ENCODE measurements around the gene CDKN1A.
A peak's percentile ranks its signal among the peaks of the same experiment; 100 is the strongest.

Gene CDKN1A

DNA sequence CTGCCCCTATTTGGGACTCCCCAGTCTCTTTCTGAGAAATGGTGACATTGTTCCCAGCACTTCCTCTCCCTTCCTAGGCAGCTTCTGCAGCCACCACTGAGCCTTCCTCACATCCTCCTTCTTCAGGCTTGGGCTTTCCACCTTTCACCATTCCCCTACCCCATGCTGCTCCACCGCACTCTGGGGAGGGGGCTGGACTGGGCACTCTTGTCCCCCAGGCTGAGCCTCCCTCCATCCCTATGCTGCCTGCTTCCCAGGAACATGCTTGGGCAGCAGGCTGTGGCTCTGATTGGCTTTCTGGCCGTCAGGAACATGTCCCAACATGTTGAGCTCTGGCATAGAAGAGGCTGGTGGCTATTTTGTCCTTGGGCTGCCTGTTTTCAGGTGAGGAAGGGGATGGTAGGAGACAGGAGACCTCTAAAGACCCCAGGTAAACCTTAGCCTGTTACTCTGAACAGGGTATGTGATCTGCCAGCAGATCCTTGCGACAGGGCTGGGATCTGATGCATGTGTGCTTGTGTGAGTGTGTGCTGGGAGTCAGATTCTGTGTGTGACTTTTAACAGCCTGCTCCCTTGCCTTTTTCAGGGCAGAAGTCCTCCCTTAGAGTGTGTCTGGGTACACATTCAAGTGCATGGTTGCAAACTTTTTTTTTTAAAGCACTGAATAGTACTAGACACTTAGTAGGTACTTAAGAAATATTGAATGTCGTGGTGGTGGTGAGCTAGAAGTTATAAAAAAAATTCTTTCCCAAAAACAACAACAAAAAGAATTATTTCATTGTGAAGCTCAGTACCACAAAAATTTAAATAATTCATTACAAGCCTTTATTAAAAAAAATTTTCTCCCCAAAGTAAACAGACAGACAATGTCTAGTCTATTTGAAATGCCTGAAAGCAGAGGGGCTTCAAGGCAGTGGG lies 2.1 kb upstream of the CDKN1A start:
- H3K36me3 ChIP-seq (ENCODE audit: insufficient read depth, low read length), result no peaks in the 10 kb centered on the region
- no peak overlapping the region for H2AFZ ChIP-seq (ENCODE audit: low read length)
- TF ChIP-seq, protein P1, sequence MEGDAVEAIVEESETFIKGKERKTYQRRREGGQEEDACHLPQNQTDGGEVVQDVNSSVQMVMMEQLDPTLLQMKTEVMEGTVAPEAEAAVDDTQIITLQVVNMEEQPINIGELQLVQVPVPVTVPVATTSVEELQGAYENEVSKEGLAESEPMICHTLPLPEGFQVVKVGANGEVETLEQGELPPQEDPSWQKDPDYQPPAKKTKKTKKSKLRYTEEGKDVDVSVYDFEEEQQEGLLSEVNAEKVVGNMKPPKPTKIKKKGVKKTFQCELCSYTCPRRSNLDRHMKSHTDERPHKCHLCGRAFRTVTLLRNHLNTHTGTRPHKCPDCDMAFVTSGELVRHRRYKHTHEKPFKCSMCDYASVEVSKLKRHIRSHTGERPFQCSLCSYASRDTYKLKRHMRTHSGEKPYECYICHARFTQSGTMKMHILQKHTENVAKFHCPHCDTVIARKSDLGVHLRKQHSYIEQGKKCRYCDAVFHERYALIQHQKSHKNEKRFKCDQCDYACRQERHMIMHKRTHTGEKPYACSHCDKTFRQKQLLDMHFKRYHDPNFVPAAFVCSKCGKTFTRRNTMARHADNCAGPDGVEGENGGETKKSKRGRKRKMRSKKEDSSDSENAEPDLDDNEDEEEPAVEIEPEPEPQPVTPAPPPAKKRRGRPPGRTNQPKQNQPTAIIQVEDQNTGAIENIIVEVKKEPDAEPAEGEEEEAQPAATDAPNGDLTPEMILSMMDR (IDR thresholded peaks at IDR 0.05; ENCODE audit: low read length), result no peak
- no peak for TF ChIP-seq EZH2 (IDR thresholded peaks at IDR 0.05; ENCODE audit: borderline replicate concordance, low read length)
- no peaks in the 10 kb centered on the region for H3K9me2 ChIP-seq (ENCODE audit: low read depth, low read length)
- H3K27me3 ChIP-seq (ENCODE audit: insufficient read depth, low read length), result no peaks in the 10 kb centered on the region
- no peak overlapping the region for H3K9ac ChIP-seq (ENCODE audit: low read length)
- H3K9me3 ChIP-seq (ENCODE audit: low read length), result no peaks in the 10 kb centered on the region
- H3K4me3 ChIP-seq (ENCODE audit: low read depth, low read length, poor library complexity, severe bottlenecking), result no peak overlapping the region
- H3K4me2 ChIP-seq (ENCODE audit: low read length), result no peak overlapping the region
- H3F3A ChIP-seq (ENCODE audit: insufficient read depth, low read length), result 0 out of 2 replicates have a peak, but pooled peaks cover 3% of the 10 kb centered on the region
- no peaks in the 10 kb centered on the region for H3K79me2 ChIP-seq (ENCODE audit: insufficient read depth, low read length)
- H3K27ac ChIP-seq (ENCODE audit: low read depth, low read length, poor library complexity, severe bottlenecking), result no peak overlapping the region
- H4K20me1 ChIP-seq (ENCODE audit: insufficient read depth, low read length), result no peaks in the 10 kb centered on the region
- peaks cover 37% of the 10 kb centered on the region for H3K4me1 ChIP-seq (ENCODE audit: insufficient read depth, low read length, severe bottlenecking)

DNA sequence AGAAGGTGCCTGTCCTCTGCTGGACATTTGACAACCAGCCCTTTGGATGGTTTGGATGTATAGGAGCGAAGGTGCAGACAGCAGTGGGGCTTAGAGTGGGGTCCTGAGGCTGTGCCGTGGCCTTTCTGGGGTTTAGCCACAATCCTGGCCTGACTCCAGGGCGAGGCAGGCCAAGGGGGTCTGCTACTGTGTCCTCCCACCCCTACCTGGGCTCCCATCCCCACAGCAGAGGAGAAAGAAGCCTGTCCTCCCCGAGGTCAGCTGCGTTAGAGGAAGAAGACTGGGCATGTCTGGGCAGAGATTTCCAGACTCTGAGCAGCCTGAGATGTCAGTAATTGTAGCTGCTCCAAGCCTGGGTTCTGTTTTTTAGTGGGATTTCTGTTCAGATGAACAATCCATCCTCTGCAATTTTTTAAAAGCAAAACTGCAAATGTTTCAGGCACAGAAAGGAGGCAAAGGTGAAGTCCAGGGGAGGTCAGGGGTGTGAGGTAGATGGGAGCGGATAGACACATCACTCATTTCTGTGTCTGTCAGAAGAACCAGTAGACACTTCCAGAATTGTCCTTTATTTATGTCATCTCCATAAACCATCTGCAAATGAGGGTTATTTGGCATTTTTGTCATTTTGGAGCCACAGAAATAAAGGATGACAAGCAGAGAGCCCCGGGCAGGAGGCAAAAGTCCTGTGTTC lies 1.3 kb upstream of the CDKN1A start:
- TF ChIP-seq, protein P1 (IDR thresholded peaks at IDR 0.05; ENCODE audit: low read length), result no peak
- no peak for TF ChIP-seq EZH2 (IDR thresholded peaks at IDR 0.05; ENCODE audit: borderline replicate concordance, low read length)
- H3K4me1 ChIP-seq (ENCODE audit: insufficient read depth, low read length, severe bottlenecking), result peaks cover 45% of the 10 kb centered on the region
- H2AFZ ChIP-seq (ENCODE audit: low read length), result no peak overlapping the region
- H3K79me2 ChIP-seq (ENCODE audit: insufficient read depth, low read length), result no peaks in the 10 kb centered on the region
- H3K27ac ChIP-seq (ENCODE audit: low read depth, low read length, poor library complexity, severe bottlenecking), result no peak overlapping the region
- H3K4me3 ChIP-seq (ENCODE audit: low read depth, low read length, poor library complexity, severe bottlenecking), result no peak overlapping the region
- no peaks in the 10 kb centered on the region for H3K36me3 ChIP-seq (ENCODE audit: insufficient read depth, low read length)
- no peaks in the 10 kb centered on the region for H3K9me3 ChIP-seq (ENCODE audit: low read length)
- H3K9ac ChIP-seq (ENCODE audit: low read length), result no peak overlapping the region
- no peaks in the 10 kb centered on the region for H3K27me3 ChIP-seq (ENCODE audit: insufficient read depth, low read length)
- no peaks in the 10 kb centered on the region for H4K20me1 ChIP-seq (ENCODE audit: insufficient read depth, low read length)
- no peaks in the 10 kb centered on the region for H3K9me2 ChIP-seq (ENCODE audit: low read depth, low read length)
- H3K4me2 ChIP-seq (ENCODE audit: low read length), result no peak overlapping the region
- H3F3A ChIP-seq (ENCODE audit: insufficient read depth, low read length), result 0 out of 2 replicates have a peak, but pooled peaks cover 3% of the 10 kb centered on the region

DNA sequence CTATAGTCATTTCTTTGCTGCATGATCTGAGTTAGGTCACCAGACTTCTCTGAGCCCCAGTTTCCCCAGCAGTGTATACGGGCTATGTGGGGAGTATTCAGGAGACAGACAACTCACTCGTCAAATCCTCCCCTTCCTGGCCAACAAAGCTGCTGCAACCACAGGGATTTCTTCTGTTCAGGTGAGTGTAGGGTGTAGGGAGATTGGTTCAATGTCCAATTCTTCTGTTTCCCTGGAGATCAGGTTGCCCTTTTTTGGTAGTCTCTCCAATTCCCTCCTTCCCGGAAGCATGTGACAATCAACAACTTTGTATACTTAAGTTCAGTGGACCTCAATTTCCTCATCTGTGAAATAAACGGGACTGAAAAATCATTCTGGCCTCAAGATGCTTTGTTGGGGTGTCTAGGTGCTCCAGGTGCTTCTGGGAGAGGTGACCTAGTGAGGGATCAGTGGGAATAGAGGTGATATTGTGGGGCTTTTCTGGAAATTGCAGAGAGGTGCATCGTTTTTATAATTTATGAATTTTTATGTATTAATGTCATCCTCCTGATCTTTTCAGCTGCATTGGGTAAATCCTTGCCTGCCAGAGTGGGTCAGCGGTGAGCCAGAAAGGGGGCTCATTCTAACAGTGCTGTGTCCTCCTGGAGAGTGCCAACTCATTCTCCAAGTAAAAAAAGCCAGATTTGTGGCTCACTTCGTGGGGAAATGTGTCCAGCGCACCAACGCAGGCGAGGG lies 594 bp upstream of the CDKN1A start:
- Histone ChIP-seq H3F3A (ENCODE audit: insufficient read depth, low read length) (0 out of 2 replicates have a peak, but pooled peaks cover 3% of the 10 kb centered on the region), H3K79me2 (ENCODE audit: insufficient read depth, low read length) (no peaks in the 10 kb centered on the region), H3K9ac (ENCODE audit: low read length) (no peak overlapping the region), H3K9me2 (ENCODE audit: low read depth, low read length) (no peaks in the 10 kb centered on the region), H3K4me1 (ENCODE audit: insufficient read depth, low read length, severe bottlenecking) (peaks cover 52% of the 10 kb centered on the region), H2AFZ (ENCODE audit: low read length) (no peak overlapping the region), H3K27ac (ENCODE audit: low read depth, low read length, poor library complexity, severe bottlenecking) (no peak overlapping the region), H3K9me3 (ENCODE audit: low read length) (no peaks in the 10 kb centered on the region), H3K27me3 (ENCODE audit: insufficient read depth, low read length) (no peaks in the 10 kb centered on the region), H3K4me2 (ENCODE audit: low read length) (peak overlapping the region; percentile 75), H3K4me3 (ENCODE audit: low read depth, low read length, poor library complexity, severe bottlenecking) (peak overlapping the region; percentile 58), H3K36me3 (ENCODE audit: insufficient read depth, low read length) (no peaks in the 10 kb centered on the region), H4K20me1 (ENCODE audit: insufficient read depth, low read length) (no peaks in the 10 kb centered on the region)
- TF ChIP-seq, protein P1 (IDR thresholded peaks at IDR 0.05; ENCODE audit: low read length), result no peak
- no peak for TF ChIP-seq EZH2 (IDR thresholded peaks at IDR 0.05; ENCODE audit: borderline replicate concordance, low read length)
